HAP-1 (cell line): ENCODE measurements around the gene HPS5.
"Not testable (repeated sequence)": the region's sequence is repeated elsewhere in the genome, so short reads cannot be mapped to it uniquely, and the experiment has no call there.

Experiments used
- DNase-seq, 2 experiments: peaks; one replicate each; pipeline ENCODE4 v3.0.0-alpha.2; 2016 to 2020; ENCODE audit warnings: low spot score in 2 of 2
- H3K27me3 ChIP-seq: fragments of 250-450 bp; sonication (Bioruptor Pico); 2 replicates; pipeline ENCODE4 v1.5.1; 2020; ENCODE audit warnings: low read depth, mild to moderate bottlenecking, moderate library complexity
- H3K36me3 ChIP-seq: fragments of 250-450 bp; sonication (Bioruptor Pico); replicated peaks from 2 replicates; pipeline ENCODE4 v1.5.1; 2020; ENCODE audit warnings: mild to moderate bottlenecking
- H3K4me1 ChIP-seq: fragments of 250-450 bp; sonication (Bioruptor Pico); 2 replicates; pipeline ENCODE4 v1.5.1; 2020; ENCODE audit warnings: mild to moderate bottlenecking
- H3K4me3 ChIP-seq: fragments of 250-450 bp; sonication (Bioruptor Pico); 2 replicates; pipeline ENCODE4 v1.5.1; 2020; ENCODE audit warnings: mild to moderate bottlenecking, moderate library complexity
- H3K9me3 ChIP-seq: fragments of 250-450 bp; sonication (Bioruptor Pico); 2 replicates; pipeline ENCODE4 v1.5.1; 2020; ENCODE audit warnings: mild to moderate bottlenecking, moderate library complexity
- in situ Hi-C: fragments of 300-500 bp; cut with MboI; formaldehyde crosslinking; loops from 3 replicates; pipeline ENCODE4 v1.14.3; 2020; ENCODE audit warnings: low sequenced_read_pairs, inconsistent platforms, mixed read lengths

Gene HPS5

GRCh38 chr11:18280438-18281045, 41.4 kb downstream of the HPS5 start:
- Histone ChIP-seq H3K27me3 (no peaks in the 10 kb centered on the region), H3K4me3 (no peak overlapping the region), H3K36me3 (peaks cover 33% of the 10 kb centered on the region), H3K9me3 (no peaks in the 10 kb centered on the region), H3K4me1 (no peaks in the 10 kb centered on the region)
- in situ Hi-C loops: no loop called here
- no peak for DNase-seq

- no peak for DNase-seq
- Histone ChIP-seq H3K27me3 (no peaks in the 10 kb centered on the region), H3K4me1 (no peaks in the 10 kb centered on the region), H3K9me3 (no peaks in the 10 kb centered on the region), H3K36me3 (peaks cover 18% of the 10 kb centered on the region), H3K4me3 (no peak overlapping the region)
- in situ Hi-C loops: no loop called here
Measured at GRCh38 chr11:18277565-18278271, 44.2 kb downstream of the HPS5 start.

GRCh38 chr11:18271206-18271605, 50.7 kb downstream of the HPS5 start:
- in situ Hi-C loops: no loop called here
- DNase-seq: no peak
- H3K9me3 ChIP-seq: no peaks in the 10 kb centered on the region
- H3K36me3 ChIP-seq: no peaks in the 10 kb centered on the region
- H3K4me3 ChIP-seq: no peak overlapping the region
- H3K4me1 ChIP-seq: no peaks in the 10 kb centered on the region
- H3K27me3 ChIP-seq: no peaks in the 10 kb centered on the region

- in situ Hi-C loops: no loop called here
- no peaks in the 10 kb centered on the region for H3K36me3 ChIP-seq
- no peak for DNase-seq
- H3K9me3 ChIP-seq: no peaks in the 10 kb centered on the region
- H3K4me3 ChIP-seq: no peak overlapping the region
- H3K27me3 ChIP-seq: no peaks in the 10 kb centered on the region
- H3K4me1 ChIP-seq: no peaks in the 10 kb centered on the region
Measured at GRCh38 chr11:18270102-18270501, 51.8 kb downstream of the HPS5 start.

GRCh38 chr11:18269252-18269651, 52.7 kb downstream of the HPS5 start:
- H3K9me3 ChIP-seq, in situ Hi-C loops, H3K36me3 ChIP-seq: not testable (repeated sequence)

GRCh38 chr11:18267335-18268133, 54.4 kb downstream of the HPS5 start:
- H3K27me3 ChIP-seq, H3K36me3 ChIP-seq, H3K4me3 ChIP-seq, H3K4me1 ChIP-seq, DNase-seq, H3K9me3 ChIP-seq, in situ Hi-C loops: not testable (repeated sequence)

More at GRCh38 chr11:18269252-18269651, 52.7 kb downstream of the HPS5 start:
- not testable (repeated sequence) for DNase-seq, H3K4me1 ChIP-seq, H3K27me3 ChIP-seq, H3K4me3 ChIP-seq

GRCh38 chr11:18265949-18266348, 56.0 kb downstream of the HPS5 start, which contains the start of gene SAA1:
Gene SAA1, plus strand, starts transcription at chr11:18266264. Its CDS starts 624 bp downstream, at chr11:18266888.
- no peak for DNase-seq

GRCh38 chr11:18264677-18265555, 57.0 kb downstream of the HPS5 start:
- H3K9me3 ChIP-seq: no peaks in the 10 kb centered on the region
- no peaks in the 10 kb centered on the region for H3K36me3 ChIP-seq
- no peaks in the 10 kb centered on the region for H3K4me1 ChIP-seq
- no peak for DNase-seq
- no peak overlapping the region for H3K4me3 ChIP-seq
- in situ Hi-C loops: no loop called here
- H3K27me3 ChIP-seq: no peaks in the 10 kb centered on the region

More at GRCh38 chr11:18265949-18266348, 56.0 kb downstream of the HPS5 start, which contains the start of gene SAA1:
- in situ Hi-C loops: no loop called here
- no peaks in the 10 kb centered on the region for H3K9me3 ChIP-seq
- no peaks in the 10 kb centered on the region for H3K4me1 ChIP-seq
- no peaks in the 10 kb centered on the region for H3K27me3 ChIP-seq
- H3K4me3 ChIP-seq: no peak within 1 kb of the TSS
- no peaks in the 10 kb centered on the region for H3K36me3 ChIP-seq

GRCh38 chr11:18264035-18264434, 57.9 kb downstream of the HPS5 start:
- Histone ChIP-seq H3K4me1 (no peaks in the 10 kb centered on the region), H3K36me3 (no peaks in the 10 kb centered on the region), H3K27me3 (no peaks in the 10 kb centered on the region), H3K4me3 (no peak overlapping the region), H3K9me3 (no peaks in the 10 kb centered on the region)
- no peak for DNase-seq
- in situ Hi-C loops: no loop called here

- in situ Hi-C loops, H3K9me3 ChIP-seq, H3K4me3 ChIP-seq, H3K27me3 ChIP-seq, H3K36me3 ChIP-seq, DNase-seq, H3K4me1 ChIP-seq: not testable (repeated sequence)
Measured at GRCh38 chr11:18262681-18263350, 59.1 kb downstream of the HPS5 start.

GRCh38 chr11:18261721-18262120, 60.2 kb downstream of the HPS5 start:
- no peak for DNase-seq
- in situ Hi-C loops: no loop called here

GRCh38 chr11:18259259-18259658, 62.7 kb downstream of the HPS5 start:
- no peak for DNase-seq
- H3K36me3 ChIP-seq: no peaks in the 10 kb centered on the region
- no peaks in the 10 kb centered on the region for H3K9me3 ChIP-seq
- no peak overlapping the region for H3K4me3 ChIP-seq
- H3K4me1 ChIP-seq: no peaks in the 10 kb centered on the region
- H3K27me3 ChIP-seq: no peaks in the 10 kb centered on the region
- in situ Hi-C loops: no loop called here

More at GRCh38 chr11:18261721-18262120, 60.2 kb downstream of the HPS5 start:
- Histone ChIP-seq H3K36me3 (no peaks in the 10 kb centered on the region), H3K9me3 (no peaks in the 10 kb centered on the region), H3K27me3 (no peaks in the 10 kb centered on the region), H3K4me3 (no peak overlapping the region), H3K4me1 (no peaks in the 10 kb centered on the region)
